Fibroblast of upper back skin (primary cell): Measurements from ENCODE around the gene FAM83C.

Experiments used
- DNase-seq: peaks from one replicate; pipeline ENCODE4 v3.0.0-alpha.2; 2013

The FAM83C gene

GRCh38 chr20:35281506-35282101 lies 10.6 kb downstream of the FAM83C start:
- DNase-seq, result no peak

- DNase-seq, result no peak
Observed at GRCh38 chr20:35280523-35280922, 11.7 kb downstream of the FAM83C start.

GRCh38 chr20:35279533-35280174 lies 12.6 kb downstream of the FAM83C start:
- no peak for DNase-seq

- no peak for DNase-seq
Observed at GRCh38 chr20:35279040-35279439, 13.2 kb downstream of the FAM83C start.

- DNase-seq, result peak; percentile 84
Observed at GRCh38 chr20:35277531-35278395, 14.5 kb downstream of the FAM83C start, which contains the start of gene MMP24OS. Gene MMP24OS (minus strand): TSS chr20:35278122. CDS start chr20:35277929, 193 bp downstream.

GRCh38 chr20:35277127-35277526 lies 15.1 kb downstream of the FAM83C start:
- no peak for DNase-seq

- DNase-seq, result no peak
Observed at GRCh38 chr20:35276408-35276807, 15.8 kb downstream of the FAM83C start.

GRCh38 chr20:35275741-35276251 lies 16.4 kb downstream of the FAM83C start:
- no peak for DNase-seq

- DNase-seq, result no peak
Observed at GRCh38 chr20:35274172-35275092, 17.8 kb downstream of the FAM83C start.

GRCh38 chr20:35273449-35274171 lies 18.6 kb downstream of the FAM83C start:
- DNase-seq, result no peak

GRCh38 chr20:35271904-35272303 lies 20.3 kb downstream of the FAM83C start:
- peak; percentile 39 for DNase-seq

- no peak for DNase-seq
Observed at GRCh38 chr20:35271073-35271882, 20.9 kb downstream of the FAM83C start.

- DNase-seq, result no peak
Observed at GRCh38 chr20:35270021-35270902, 22.0 kb downstream of the FAM83C start.

- DNase-seq, result peak; percentile 56
Observed at GRCh38 chr20:35269055-35269781, 23.0 kb downstream of the FAM83C start.

- no peak for DNase-seq
Observed at GRCh38 chr20:35267092-35267491, 25.1 kb downstream of the FAM83C start.

GRCh38 chr20:35264755-35265154 lies 27.5 kb downstream of the FAM83C start:
- DNase-seq, result peak; percentile 27

GRCh38 chr20:35263532-35264341 lies 28.5 kb downstream of the FAM83C start:
- DNase-seq, result no peak
